Coronary artery (tissue), 2 donors: Measurements from ENCODE around the gene PCSK2.

Experiments
- DNase-seq: peaks from one replicate; pipeline ENCODE4 v3.0.0-alpha.2; 2017; ENCODE audit warnings: low spot score
- H3K27ac ChIP-seq, 2 donors: fragments of 200-600 bp; sonication (generic); one replicate each; pipeline ENCODE4 v1.5.1; 2016 to 2019
- H3K4me3 ChIP-seq: fragments of 200-600 bp; sonication (generic); 2 replicates; pipeline ENCODE4 v1.5.1; 2016; ENCODE audit warnings: mild to moderate bottlenecking, moderate library complexity
- TF ChIP-seq, protein P1 (sequence below): fragments of 200-600 bp; sonication (generic); IDR thresholded peaks from one replicate; pipeline ENCODE4 v1.5.1; 2019; ENCODE audit warnings: antibody characterized with exemption

The PCSK2 gene, protein sequence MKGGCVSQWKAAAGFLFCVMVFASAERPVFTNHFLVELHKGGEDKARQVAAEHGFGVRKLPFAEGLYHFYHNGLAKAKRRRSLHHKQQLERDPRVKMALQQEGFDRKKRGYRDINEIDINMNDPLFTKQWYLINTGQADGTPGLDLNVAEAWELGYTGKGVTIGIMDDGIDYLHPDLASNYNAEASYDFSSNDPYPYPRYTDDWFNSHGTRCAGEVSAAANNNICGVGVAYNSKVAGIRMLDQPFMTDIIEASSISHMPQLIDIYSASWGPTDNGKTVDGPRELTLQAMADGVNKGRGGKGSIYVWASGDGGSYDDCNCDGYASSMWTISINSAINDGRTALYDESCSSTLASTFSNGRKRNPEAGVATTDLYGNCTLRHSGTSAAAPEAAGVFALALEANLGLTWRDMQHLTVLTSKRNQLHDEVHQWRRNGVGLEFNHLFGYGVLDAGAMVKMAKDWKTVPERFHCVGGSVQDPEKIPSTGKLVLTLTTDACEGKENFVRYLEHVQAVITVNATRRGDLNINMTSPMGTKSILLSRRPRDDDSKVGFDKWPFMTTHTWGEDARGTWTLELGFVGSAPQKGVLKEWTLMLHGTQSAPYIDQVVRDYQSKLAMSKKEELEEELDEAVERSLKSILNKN

DNA sequence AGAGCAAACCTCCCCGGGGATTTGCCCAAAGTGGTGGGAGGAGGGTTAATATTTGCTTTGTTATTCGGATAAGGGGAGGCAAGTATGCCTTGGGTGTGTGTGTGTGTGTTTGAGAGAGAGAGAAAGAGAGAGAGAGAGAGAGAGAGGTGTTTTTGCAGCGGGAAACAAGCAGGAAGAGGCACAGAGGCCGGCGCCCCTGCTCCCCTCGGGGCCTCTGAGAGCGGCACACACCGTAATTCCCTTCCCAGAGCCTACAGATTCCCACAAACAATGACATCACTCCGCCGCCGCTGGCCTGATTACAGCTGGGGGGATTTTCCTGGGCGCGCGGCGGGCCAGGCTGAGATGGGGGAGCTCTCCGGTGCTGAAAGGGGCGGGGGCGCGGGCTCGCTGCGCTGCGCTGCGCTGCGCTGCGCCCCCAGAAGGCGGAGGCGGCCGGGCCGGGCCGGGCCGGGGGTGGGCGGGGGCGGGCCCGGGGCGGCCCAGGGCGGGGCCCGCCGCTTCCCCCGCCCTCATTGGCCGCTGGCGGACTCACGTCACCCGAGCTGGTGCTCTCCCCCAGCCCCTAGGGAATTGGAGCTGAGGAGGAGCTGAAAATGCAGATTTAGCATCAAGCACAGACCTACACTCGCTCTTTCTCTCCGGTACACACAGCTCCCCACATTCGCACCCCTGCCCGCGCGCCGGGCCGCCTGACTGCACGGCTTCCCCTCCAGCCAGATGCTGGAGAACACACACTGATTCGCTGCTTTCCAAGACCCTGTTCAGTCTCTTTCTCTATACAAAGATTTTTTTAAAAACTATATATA lies at the start of gene PCSK2:
PCSK2 (plus strand) TSS at position 631 of the 809 bp plus-strand sequence. CDS start 266 bp downstream, outside the sequence.
- Histone ChIP-seq H3K4me3 (peak within 1 kb of the TSS; percentile 65), H3K27ac (no peak within 1 kb of the TSS)
- no peak for DNase-seq
- TF ChIP-seq, protein P1, sequence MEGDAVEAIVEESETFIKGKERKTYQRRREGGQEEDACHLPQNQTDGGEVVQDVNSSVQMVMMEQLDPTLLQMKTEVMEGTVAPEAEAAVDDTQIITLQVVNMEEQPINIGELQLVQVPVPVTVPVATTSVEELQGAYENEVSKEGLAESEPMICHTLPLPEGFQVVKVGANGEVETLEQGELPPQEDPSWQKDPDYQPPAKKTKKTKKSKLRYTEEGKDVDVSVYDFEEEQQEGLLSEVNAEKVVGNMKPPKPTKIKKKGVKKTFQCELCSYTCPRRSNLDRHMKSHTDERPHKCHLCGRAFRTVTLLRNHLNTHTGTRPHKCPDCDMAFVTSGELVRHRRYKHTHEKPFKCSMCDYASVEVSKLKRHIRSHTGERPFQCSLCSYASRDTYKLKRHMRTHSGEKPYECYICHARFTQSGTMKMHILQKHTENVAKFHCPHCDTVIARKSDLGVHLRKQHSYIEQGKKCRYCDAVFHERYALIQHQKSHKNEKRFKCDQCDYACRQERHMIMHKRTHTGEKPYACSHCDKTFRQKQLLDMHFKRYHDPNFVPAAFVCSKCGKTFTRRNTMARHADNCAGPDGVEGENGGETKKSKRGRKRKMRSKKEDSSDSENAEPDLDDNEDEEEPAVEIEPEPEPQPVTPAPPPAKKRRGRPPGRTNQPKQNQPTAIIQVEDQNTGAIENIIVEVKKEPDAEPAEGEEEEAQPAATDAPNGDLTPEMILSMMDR = no peak

DNA sequence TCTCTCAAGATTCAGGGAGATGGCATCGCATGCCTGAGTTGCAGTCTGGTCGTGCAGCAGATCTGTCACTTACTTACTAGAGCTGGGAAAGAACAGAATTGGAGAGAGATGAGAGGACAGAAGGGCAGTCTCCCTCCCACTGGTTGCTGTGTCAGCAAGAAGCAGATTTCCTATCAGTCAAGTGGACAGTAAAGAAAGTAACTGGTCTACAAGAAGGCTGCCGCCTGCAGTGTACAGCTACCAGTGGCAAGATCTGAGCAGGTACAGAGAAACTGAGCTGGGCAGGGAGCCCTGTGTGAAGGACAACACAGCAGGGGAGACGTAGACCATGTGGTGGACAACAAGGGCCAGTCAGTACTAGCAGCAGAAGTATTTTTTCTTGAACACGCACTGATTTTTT lies 49.5 kb upstream of the PCSK2 start:
- TF ChIP-seq, protein P1 = no peak
- no peak overlapping the region for H3K4me3 ChIP-seq
- no peak overlapping the region for H3K27ac ChIP-seq
- no peak for DNase-seq

DNA sequence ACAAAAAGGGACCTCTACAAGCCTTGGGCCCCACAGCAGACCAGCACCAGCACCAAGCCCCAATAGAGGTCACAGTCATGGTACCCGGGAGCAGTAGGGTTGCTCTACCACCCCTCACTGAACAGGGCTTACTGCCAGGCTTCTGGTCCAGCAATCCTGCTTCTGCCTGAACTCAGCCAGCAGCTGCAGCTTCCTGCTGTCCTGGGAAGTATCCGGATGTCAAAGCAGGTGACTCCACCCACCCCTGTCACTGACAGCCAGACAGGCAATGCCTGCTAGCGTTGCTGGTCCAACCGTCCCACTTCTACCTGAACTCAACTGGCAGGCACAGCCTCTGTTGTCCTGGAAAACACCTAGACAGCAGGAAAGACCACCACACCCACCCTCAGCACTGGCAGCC lies 47.0 kb upstream of the PCSK2 start:
- DNase-seq = no peak
- TF ChIP-seq, protein P1 = no peak
- H3K27ac ChIP-seq = no peak overlapping the region
- H3K4me3 ChIP-seq = no peak overlapping the region

DNA sequence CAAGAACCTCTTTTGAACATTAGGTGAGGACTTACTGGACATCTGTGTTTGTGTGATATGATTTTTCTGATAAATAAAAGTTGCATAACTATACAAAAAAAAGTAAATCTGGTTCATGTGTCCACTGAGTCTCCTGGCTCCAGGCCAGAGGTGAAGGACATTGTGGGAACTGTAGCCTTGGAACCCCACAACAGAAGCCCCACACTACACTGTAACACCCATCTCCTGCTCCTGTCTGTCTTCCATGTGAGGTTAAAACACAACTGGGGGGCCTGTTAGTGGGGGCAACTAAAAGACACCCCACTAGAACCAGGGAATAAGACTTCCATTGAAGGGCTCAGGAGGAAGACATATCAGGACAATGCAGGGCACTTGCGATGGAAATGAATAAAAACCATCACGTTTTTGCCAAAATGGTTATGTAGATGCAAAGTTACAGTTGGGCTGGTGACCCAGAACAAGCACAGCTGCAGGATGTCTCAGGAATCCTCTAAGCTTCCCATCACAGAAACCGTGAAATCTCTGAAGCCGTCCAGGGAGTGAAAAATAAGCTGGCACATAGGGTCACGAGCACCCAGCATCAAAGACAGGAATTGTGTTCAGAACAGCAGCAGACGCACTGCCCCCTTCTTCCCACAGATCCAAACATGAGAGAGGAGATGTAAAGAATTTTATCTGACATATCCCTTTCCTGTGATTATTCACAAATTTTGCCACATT lies 36.7 kb upstream of the PCSK2 start:
- TF ChIP-seq, protein P1 = no peak
- no peak for DNase-seq
- Histone ChIP-seq H3K4me3 (no peak overlapping the region), H3K27ac (no peak overlapping the region)

DNA sequence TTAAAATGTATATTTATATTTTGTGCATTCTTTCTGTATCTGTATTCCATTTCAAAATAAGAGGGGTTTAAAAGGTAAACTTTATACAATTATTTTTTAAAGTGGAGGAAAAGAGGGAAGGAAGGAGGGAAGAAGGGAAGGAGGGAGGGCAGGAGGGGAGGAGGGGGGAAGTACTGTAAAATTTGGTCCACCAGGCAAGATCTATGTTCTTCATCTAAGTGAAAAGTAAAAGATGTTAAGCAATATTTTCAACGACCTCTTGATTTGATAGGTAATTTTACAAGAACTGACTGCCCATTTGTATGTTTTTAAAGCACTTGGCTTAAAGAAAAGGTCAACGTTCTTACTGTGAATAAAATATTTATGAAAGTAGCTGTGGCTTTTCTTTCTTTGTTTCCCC lies 29.8 kb upstream of the PCSK2 start:
- no peak for DNase-seq
- H3K4me3 ChIP-seq = no peak overlapping the region
- TF ChIP-seq, protein P1 = no peak
- no peak overlapping the region for H3K27ac ChIP-seq

DNA sequence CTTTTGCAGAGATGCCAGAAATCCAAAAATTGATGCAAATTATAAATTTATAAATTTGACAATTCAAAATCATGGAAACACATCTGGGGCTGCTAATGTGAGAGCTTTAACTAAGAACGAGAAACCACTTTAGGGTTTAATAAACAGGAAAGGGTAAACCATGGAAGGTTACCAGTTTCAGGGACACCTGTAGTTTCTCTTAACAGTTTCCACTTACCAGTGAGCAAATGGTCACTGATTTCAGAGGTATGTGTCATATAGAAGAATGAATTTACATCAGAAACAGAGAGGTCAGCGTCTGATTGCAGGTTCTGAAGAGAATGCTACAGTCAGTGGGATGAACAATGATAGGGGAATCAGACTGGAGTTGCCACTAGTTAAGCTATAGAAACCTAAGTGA lies 24.8 kb upstream of the PCSK2 start:
- H3K27ac ChIP-seq = no peak overlapping the region
- DNase-seq = no peak
- no peak overlapping the region for H3K4me3 ChIP-seq
- TF ChIP-seq, protein P1 = no peak
